HG03469 (cell line): ENCODE data around the gene INPP5J.
"Not testable (repeated sequence)": the region's sequence is repeated elsewhere in the genome, so short reads cannot be mapped to it uniquely, and the experiment has no call there.

ENCODE experiments used
- ATAC-seq: cut with Tn5 transposase; IDR thresholded peaks from one replicate; pipeline ENCODE4 v1.9.1; 2021; ENCODE audit warnings: mild to moderate bottlenecking, moderate library complexity, moderate number of reproducible peaks; ENCODE audit not compliant: unreplicated experiment

The INPP5J gene

DNA sequence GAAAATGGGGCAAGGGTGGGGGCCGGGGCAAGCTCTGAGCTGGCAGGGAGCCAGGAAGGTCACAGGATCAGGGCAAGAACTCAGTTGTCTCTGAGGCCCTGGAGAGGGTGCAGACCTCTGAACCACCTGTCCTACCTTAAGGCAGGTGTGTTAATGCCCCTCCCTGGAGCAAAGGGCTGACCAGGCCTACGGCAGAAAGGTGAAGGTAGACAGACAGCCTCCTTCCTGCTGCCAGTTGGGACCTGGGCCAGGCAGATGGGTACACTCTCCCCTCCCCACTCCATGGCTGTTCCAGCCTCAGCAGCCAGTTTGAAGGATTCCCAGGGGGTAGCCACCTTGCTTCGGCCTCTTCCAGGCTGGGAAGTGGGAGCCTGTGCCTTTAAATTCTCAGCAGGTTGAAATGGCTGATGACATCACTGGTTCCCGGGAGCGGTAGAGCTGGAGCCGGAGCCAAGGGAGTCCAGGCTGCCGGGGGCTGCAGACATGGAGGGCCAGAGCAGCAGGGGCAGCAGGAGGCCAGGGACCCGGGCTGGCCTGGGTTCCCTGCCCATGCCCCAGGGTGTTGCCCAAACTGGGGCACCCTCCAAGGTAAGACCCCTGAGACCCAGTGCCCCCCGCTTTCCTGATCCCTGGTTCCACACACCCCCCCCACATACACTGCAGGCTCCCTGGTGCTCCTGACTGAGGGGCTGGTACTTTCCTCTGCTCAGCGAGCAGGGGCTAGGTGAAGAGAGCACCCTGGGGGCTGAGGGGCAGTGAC, at the start of gene INPP5J:
TSS of gene INPP5J (plus strand) at position 435 of the 760 bp plus-strand sequence. CDS start at position 484, 49 bp downstream.
- no peak for ATAC-seq

- ATAC-seq = not testable (repeated sequence)
Measured at GRCh38 chr22:31073125-31073524, 49.6 kb upstream of the INPP5J start.

DNA sequence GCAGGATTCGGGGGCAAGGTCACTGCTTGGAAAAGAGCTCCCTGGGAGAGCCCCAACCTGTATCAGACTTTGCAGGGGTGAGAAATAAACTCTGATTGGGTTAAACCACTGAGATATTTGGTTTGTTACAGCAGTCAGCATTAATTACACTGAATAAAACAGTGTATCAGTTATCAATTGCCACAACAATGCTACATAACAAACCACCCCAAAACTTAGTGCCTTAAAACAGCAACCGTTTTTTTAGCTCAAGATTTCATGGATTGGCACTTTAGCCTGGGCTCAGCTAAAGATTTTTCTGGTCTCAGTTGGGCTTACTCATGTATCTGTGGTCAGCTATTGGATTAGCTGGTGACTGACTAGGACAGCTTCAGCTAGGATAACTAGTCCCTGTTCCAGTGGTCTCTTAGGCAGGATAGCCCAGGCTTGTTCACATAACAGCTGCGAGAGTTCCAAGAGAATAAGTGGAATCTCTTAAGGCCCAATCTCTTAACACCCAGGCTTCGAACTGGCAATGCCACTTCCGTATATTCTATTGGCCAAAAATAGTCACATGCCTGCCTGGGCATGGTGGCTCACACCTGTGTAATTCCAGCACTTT, 49.1 kb upstream of the INPP5J start:
- not testable (repeated sequence) for ATAC-seq

DNA sequence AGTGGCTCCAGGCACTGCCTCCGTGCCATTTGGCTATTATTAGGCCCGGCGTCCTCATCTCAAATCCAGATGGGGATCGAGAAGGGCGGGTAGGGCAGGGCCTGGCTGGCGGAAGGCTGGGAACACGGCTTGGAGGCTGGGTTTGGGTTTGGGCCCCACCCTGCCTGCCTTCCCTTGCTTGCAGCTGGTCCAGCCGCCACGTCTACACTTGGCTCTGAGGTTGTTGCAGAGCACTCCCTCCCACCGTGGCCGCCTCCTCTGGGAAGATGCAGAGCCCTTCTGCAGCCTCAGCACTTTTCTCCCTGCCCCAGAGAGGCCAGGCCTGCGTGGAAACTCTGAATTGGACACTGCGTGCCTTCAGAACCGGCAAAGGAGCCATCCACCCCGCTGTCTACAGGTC, 46.8 kb upstream of the INPP5J start:
- no peak for ATAC-seq

GRCh38 chr22:31077681-31078080, 45.1 kb upstream of the INPP5J start:
- no peak for ATAC-seq

- ATAC-seq = not testable (repeated sequence)
Measured at GRCh38 chr22:31078389-31078788, 44.4 kb upstream of the INPP5J start.

- no peak for ATAC-seq
Measured at GRCh38 chr22:31079095-31079642, 43.6 kb upstream of the INPP5J start.

DNA sequence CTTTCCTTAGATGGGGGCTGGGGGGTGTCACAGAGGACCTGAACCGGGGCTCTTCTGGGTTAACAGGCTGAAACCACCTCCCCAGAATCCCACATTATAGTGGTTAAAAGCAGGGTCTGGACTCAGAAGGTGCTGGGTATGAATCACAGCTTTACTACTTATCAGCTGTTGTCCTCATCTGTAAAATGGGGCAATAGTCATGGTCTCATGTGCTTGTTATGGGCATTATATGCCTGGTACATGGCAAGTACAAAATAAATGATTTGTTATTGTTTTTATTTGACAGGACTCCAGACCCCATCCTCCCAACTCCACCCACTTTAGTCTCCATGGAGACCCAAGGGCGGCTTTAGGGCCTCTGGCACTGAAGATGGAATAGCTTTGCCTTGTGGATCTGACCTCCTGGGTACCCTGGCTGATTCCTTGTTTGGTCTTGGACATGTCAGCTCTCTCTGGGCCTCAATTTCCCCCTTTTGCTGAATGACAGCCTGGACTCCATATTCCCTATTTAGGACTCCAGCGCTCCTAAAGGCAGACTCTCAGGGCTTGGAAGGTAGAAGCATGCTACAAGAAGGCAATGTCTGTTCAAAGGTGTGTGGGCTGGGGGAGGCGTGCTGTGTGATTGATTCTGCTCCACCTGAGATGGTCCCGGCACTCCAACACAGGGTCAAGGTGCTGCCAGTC, 42.5 kb upstream of the INPP5J start:
- no peak for ATAC-seq

- ATAC-seq = no peak
Measured at GRCh38 chr22:31080848-31081649, 41.7 kb upstream of the INPP5J start, which contains the start of gene SMTN. Gene SMTN, plus strand, starts transcription at chr22:31081318. Its CDS starts 1,941 bp downstream, at chr22:31083259.

GRCh38 chr22:31081963-31082605, 40.7 kb upstream of the INPP5J start:
- ATAC-seq = no peak

- ATAC-seq = no peak
Measured at GRCh38 chr22:31082606-31083376, 40.0 kb upstream of the INPP5J start.

DNA sequence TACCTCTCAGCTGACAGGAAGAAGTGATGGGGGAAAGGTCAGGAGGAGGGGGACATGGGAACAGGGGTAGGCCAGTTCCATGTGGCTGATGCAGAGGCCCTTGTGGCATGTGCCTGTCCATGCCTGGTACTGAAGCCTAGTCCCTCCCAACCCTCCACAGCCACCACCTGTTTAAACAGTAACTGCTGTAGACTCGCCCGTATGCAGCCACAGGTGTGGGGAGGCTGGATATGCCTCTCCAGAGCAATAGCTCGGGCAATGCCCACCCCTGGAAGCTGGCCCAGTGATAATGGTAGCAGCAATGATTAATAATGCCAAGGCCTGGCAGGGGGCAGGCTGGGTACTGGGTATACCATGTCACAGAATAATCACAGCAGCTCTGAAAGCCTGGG, 39.4 kb upstream of the INPP5J start:
- ATAC-seq = no peak

DNA sequence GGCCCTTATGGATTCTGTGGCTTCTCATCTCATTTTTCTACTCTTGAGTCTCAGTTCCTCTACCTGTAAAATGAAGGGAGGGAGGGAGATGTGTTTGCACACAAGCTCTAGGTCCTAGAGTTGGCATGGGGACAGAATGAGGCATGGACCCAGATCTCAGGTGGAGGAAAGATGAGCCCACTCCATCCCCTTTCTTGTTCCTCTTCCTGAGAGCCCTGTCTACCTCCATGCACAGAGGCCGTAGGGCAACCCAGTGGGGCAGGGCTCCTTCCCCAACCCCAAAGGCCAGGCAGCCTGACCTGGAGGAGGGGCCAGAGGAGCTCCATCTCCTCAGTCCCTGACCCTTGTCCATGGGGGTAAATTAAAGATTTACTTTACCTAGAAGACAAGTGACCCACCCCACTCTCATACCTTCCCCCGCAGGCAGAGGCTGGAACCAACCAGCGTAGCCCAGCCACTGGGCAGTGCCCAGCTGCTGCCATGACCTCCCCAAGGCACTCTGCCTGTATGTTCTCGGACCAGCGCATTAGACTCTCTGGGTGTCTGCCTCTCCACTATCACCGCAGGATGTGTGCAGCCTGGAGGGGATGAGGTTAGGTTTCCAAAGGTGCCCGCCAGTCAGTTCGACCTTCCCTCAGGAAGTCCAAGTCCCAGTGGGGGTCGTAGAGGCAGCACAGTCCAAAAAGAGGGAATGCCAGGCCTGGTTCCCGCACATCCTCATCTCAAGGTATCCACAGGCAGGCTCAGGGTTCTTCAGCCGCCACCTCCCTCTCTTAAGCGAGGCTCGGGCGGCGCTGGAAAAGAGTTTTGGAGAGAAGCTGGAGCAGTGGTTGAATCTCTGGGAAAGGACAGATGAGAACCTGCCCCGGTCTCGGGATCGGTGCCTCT, 38.6 kb upstream of the INPP5J start:
- no peak for ATAC-seq

GRCh38 chr22:31084811-31085492, 37.8 kb upstream of the INPP5J start:
- ATAC-seq = peak; percentile 30

DNA sequence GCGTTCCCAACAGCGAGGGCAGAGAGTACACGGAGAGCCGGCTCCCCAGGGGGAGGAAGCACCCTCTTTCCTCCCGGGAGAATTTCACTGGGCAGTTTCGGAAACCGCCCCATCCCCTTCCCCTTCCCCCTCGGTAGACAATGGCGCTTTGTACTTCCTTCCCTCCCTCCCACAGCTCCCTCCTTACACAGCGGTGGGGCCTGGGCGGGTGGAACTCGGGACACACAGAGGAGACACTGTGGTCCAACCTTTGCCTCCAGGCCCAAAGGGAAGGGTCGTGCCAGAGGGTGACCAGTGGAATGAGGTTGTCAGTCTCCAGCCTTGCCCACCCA, 37.3 kb upstream of the INPP5J start:
- ATAC-seq = no peak

DNA sequence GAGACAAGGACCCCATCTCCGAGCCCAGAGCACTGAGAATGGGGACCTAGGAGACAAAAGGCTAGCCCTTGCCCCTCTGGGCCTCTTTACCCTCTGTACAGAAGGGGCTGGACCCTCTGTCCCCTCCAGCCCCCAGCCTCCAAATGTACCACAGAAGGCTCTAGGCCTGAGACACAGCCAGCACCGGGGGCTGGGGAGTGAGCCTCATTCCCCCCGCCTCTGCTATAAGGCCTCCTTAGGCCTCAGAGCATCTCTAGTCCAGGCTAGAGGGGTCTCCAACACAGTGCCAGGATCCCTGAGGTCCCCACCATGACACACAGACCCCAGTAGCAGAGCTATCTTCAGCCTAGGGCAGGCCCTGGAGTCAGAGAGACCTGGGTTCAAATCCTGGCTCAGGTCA, 36.8 kb upstream of the INPP5J start:
- ATAC-seq = no peak

DNA sequence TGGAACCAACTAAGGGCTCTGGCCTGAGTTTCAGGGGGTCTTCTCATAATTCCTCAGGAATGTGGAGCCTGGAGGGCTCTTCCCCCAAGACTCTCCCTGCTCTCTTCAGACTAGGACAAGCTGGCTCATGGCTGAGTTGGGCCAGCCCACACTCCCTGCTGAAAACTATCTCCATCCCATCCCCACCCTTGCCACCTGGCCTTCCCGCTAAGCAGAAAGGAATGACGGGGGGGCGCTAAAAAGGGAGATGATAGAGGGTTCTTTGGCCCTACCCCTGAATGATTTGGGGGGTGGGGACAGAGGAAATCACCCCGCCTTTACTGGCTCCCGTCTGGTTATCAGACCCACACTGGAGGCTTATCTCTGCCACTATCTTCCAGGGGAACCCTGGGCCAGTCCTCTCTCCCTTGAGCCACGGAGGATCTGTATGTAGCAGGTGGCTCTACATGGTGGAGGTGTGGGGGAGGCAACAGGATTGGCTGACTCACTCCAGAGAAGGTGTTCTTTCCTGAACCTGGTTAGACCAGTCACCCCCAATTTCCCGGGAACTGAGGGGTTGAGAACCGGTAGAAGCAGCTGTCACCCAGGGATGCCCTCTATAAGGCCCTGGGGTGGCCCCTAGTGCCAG, 35.9 kb upstream of the INPP5J start:
- ATAC-seq = no peak
